Esophagus muscularis mucosa (tissue), 4 donors: ENCODE data around the gene CENPP. TPM values are rescaled to one million over a fixed set of nuclear protein-coding genes. Genes with fewer than 3 reads are reported as not detected.
A peak's percentile ranks its signal among the peaks of the same experiment; 100 is the strongest.

Experiments used
- DNase-seq: peaks from one replicate; pipeline ENCODE4 v3.0.0-alpha.2; 2017; ENCODE audit errors: extremely low spot score
- H3K27ac ChIP-seq, 4 donors: fragments of 200-600 bp; sonication (generic); replicated peaks in 1 of 4; 1 replicate in 3 of 4; 2 replicates in 1 of 4; pipeline ENCODE4 v1.5.1; 2016 to 2019; ENCODE audit warnings: mild to moderate bottlenecking in 1 of 4
- H3K27me3 ChIP-seq, 4 donors: fragments of 200-600 bp; sonication (generic); one replicate each; pipeline versions ENCODE4 v1.5.1 to v1.6.0; 2016 to 2019
- H3K36me3 ChIP-seq, 4 donors: fragments of 200-600 bp; sonication (generic); one replicate each; pipeline ENCODE4 v1.5.1; 2016 to 2019
- H3K4me1 ChIP-seq, 4 donors: fragments of 200-600 bp; sonication (generic); one replicate each; pipeline ENCODE4 v1.5.1; 2016 to 2019
- H3K4me3 ChIP-seq, 4 donors: fragments of 200-600 bp; sonication (generic); 1 replicate in 2 of 4; 2 replicates in 2 of 4; pipeline ENCODE4 v1.5.1; 2016 to 2019; ENCODE audit warnings: mild to moderate bottlenecking in 4 of 4, moderate library complexity in 1 of 4
- H3K9me3 ChIP-seq, 4 donors: fragments of 200-600 bp; sonication (generic); 1 replicate in 3 of 4; 2 replicates in 1 of 4; pipeline ENCODE4 v1.5.1; 2016 to 2019
- EP300 ChIP-seq: sonication (generic); formaldehyde crosslinking; IDR thresholded peaks from one replicate; pipeline ENCODE4 v1.6.1; 2017; ENCODE audit warnings: antibody characterized with exemption
- POLR2A ChIP-seq: fragments of 450-650 bp; IDR thresholded peaks from one replicate; pipeline ENCODE4 v1.6.1; 2017; ENCODE audit warnings: antibody characterized with exemption, moderate library complexity, mild to moderate bottlenecking, low read depth
- POLR2AphosphoS5 ChIP-seq, 2 donors: sonication (generic); formaldehyde crosslinking; IDR thresholded peaks; one replicate each; pipeline ENCODE4 v1.6.1; 2017; ENCODE audit warnings: antibody characterized with exemption in 2 of 2
- WGBS: methylation state at CpG from one replicate; pipeline ENCODE4 v1.1.5; 2018; 5-methylcytosine and 5-hydroxymethylcytosine counted together
- intact Hi-C: fragments of 100-400 bp; cut with DNase I; formaldehyde crosslinking; loops from one replicate; pipeline ENCODE4 v1.15.1; 2023
- total RNA-seq, 4 donors: library from RNA; depleted of rRNA; stranded (reverse); fragments of >200 nt; gene quantifications; one replicate each; pipeline versions ENCODE4 v1.1.0 to v1.2.1, GENCODE V29; 2016
- TF ChIP-seq, protein P1 (sequence below), 3 experiments: fragments of 200-600 bp in 2 of 3; fragments of 450-650 bp in 1 of 3; sonication (generic) in 2 of 3; IDR thresholded peaks; one replicate each; pipeline ENCODE4 v1.5.1; 2017 to 2019; ENCODE audit warnings: antibody characterized with exemption in 3 of 3, mild to moderate bottlenecking in 2 of 3, moderate library complexity in 1 of 3

The CENPP gene
- total RNA-seq, 4 donors from 2014 or later = 1.0 to 5.8 (median 2.0) TPM

DNA sequence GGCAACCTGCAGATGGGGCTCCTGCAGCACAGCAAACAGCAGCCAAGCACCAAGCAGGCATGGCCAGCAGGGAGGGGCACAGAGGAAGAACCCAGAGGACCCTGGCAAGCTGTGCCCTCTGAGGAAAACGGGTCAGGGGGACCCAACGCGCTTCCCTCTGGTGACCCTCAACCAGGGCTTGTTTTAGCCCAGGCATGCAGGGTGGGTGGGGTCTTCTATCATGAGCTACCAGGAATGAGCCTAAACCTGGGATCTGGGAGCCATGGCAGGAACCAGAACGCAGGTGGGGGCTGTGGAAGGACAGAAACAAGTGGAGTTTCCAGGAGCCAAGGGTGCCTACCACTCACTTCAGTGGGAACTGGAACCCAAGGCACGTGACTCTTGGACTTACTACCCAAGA, 323.3 kb downstream of the CENPP start:
- H3K27me3 ChIP-seq = no peaks in the 10 kb centered on the region
- peak; percentile 66 for DNase-seq
- peaks cover 0 to 5% (median 0%) of the 10 kb centered on the region in 4 donors for H3K9me3 ChIP-seq
- intact Hi-C loops = no loop called here
- no peak overlapping the region for H3K27ac ChIP-seq
- 96% methylated on average over 4 of the region's 5 CpGs for WGBS
- H3K4me3 ChIP-seq = no peak overlapping the region
- TF ChIP-seq POLR2AphosphoS5 (IDR thresholded peaks at IDR 0.05) = no peak
- no peak for TF ChIP-seq EP300
- TF ChIP-seq, protein P1, sequence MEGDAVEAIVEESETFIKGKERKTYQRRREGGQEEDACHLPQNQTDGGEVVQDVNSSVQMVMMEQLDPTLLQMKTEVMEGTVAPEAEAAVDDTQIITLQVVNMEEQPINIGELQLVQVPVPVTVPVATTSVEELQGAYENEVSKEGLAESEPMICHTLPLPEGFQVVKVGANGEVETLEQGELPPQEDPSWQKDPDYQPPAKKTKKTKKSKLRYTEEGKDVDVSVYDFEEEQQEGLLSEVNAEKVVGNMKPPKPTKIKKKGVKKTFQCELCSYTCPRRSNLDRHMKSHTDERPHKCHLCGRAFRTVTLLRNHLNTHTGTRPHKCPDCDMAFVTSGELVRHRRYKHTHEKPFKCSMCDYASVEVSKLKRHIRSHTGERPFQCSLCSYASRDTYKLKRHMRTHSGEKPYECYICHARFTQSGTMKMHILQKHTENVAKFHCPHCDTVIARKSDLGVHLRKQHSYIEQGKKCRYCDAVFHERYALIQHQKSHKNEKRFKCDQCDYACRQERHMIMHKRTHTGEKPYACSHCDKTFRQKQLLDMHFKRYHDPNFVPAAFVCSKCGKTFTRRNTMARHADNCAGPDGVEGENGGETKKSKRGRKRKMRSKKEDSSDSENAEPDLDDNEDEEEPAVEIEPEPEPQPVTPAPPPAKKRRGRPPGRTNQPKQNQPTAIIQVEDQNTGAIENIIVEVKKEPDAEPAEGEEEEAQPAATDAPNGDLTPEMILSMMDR (IDR thresholded peaks at IDR 0.05) = no peak
- TF ChIP-seq POLR2A = no peak
- peaks cover 18 to 85% (median 67%) of the 10 kb centered on the region in 4 donors for H3K36me3 ChIP-seq
- peaks cover 0 to 29% (median 24%) of the 10 kb centered on the region in 4 donors for H3K4me1 ChIP-seq

DNA sequence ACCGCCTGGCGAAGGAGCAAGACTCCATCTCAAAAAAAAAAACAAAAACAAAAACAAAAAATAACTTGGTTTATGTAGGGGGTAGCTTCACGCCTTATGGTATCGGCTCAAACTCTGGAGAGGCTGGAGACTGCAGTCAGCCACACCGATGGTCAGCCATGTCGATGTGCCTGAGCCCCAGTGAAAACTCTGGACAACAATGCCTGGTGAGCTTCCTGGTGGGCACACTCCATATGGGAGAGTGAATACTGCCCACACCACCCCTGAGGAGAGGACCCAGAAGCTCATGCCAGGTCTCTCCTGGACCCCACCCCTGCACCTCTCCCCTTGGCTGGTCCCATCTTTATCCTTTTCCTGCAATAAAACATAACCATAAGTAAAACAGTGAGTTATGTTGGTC, 324.5 kb downstream of the CENPP start:
- WGBS = 98% methylated on average over 6 of the region's 6 CpGs
- TF ChIP-seq, protein P1 (IDR thresholded peaks at IDR 0.05) = no peak
- TF ChIP-seq POLR2A (no peak), EP300 (no peak), POLR2AphosphoS5 (IDR thresholded peaks at IDR 0.05) (no peak)
- H3K27me3 ChIP-seq = no peaks in the 10 kb centered on the region
- intact Hi-C loops = no loop called here
- peaks cover 13 to 84% (median 62%) of the 10 kb centered on the region in 4 donors for H3K36me3 ChIP-seq
- peak overlapping the region in 3 of 4 donors; percentile 33 to 52 (median 36) for H3K27ac ChIP-seq
- no peak overlapping the region for H3K4me3 ChIP-seq
- peaks cover 6 to 35% (median 24%) of the 10 kb centered on the region in 4 donors for H3K4me1 ChIP-seq
- no peak for DNase-seq
- H3K9me3 ChIP-seq = peaks cover 0 to 5% (median 0%) of the 10 kb centered on the region in 4 donors

DNA sequence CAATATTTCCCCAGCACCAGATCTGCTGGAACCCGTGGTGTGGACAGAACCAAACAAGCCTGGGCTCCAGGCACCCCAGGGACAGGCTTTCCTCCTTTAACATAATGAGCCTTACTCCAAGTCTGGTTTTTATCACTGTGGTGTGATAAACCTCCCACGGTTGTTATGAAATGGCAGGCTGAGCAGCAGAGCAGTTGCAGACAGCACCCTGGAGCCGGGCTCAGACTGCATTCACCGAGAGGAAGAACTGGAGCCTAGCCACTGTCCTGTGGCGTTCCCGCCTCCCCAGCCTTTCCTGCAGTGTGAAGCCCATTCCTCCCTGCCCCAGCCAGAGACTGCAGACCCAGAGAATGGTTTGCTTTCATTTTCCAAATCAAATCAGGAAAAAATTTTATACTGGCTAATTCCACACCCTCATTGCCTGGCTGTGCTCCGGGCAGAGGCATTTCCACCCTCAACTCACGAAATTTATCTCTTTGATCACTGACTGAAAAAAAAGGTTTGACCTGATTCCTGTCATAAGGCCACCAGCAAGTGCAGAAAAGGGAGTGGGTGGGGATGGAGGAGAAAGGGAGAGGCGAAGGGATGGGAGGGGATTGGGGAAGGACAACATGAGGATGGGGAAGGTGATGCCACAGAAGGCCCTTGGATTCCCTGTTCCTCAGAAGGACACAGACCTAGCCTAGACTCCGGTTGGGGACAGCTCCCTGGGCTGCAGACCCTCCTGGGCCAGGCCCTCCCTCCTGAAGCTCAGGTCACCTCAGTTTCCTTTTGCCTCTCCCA, 325.3 kb downstream of the CENPP start:
- no peaks in the 10 kb centered on the region for H3K27me3 ChIP-seq
- DNase-seq = no peak
- H3K27ac ChIP-seq = peak overlapping the region in 3 of 4 donors; percentile 33 to 52 (median 36)

DNA sequence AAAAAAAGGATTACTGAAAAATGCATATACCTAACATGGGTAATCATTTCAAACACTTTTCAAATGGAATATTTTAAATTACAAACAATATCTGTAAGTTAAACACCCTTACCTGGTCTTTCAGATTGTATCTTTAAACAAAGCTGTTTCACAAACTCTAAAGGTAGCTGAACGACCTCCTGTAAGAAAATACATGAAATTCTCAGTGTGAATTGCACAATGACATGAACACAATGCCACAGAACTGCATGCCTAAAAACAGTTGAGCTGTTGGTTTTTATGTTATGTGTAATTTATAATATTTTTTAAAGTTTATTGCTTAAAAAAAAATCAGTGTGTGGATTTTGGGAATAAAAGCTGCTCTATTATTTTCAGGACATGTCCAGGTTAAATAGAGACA, 326.7 kb downstream of the CENPP start:
- H3K36me3 ChIP-seq = peaks cover 17 to 78% (median 64%) of the 10 kb centered on the region in 4 donors

More for the DNA sequence above, 325.3 kb downstream of the CENPP start:
- intact Hi-C loops = no loop called here
- Histone ChIP-seq H3K36me3 (peaks cover 17 to 84% (median 63%) of the 10 kb centered on the region in 4 donors), H3K4me3 (no peak overlapping the region), H3K4me1 (peaks cover 6 to 35% (median 24%) of the 10 kb centered on the region in 4 donors), H3K9me3 (no peaks in the 10 kb centered on the region)
- TF ChIP-seq EP300 = no peak
- TF ChIP-seq POLR2AphosphoS5 (IDR thresholded peaks at IDR 0.05) = no peak
- TF ChIP-seq, protein P1 (IDR thresholded peaks at IDR 0.05) = no peak
- TF ChIP-seq POLR2A = no peak
- WGBS = 51% methylated on average over 9 of the region's 10 CpGs

More for the DNA sequence above, 326.7 kb downstream of the CENPP start:
- intact Hi-C loops = no loop called here
- no peak for DNase-seq
- Histone ChIP-seq H3K27ac (peak overlapping the region in 3 of 4 donors; percentile 11 to 27 (median 17)), H3K9me3 (no peaks in the 10 kb centered on the region), H3K4me1 (peaks cover 6 to 35% (median 24%) of the 10 kb centered on the region in 4 donors), H3K4me3 (no peak overlapping the region), H3K27me3 (no peaks in the 10 kb centered on the region)
- WGBS = 83% methylated on average over 1 of the region's 1 CpG
- TF ChIP-seq, protein P1 (IDR thresholded peaks at IDR 0.05) = no peak
- TF ChIP-seq EP300 (no peak), POLR2A (no peak), POLR2AphosphoS5 (IDR thresholded peaks at IDR 0.05) (no peak)
